ENCODE measurements around the gene SLC50A1.

SLC50A1 gene

DNA sequence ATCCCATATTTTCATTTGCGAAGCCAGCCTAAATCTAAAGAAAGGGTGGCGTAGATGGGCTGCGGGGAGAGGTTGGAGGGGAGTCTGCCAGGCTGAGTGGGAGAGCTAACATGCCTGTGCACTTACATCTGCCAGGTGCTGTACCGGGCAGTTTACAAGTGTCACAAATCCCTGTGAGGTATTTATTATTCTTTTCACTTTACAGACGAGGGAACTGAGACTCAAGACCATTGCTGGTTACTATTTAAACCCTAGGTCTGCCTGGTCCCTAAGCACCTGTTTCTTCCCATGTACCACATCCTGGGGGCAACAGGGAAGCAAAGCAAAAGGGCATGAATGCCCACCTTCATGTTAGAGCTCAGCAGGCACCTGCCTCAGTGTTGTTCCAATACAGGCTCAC is 27.4 kb upstream of the SLC50A1 start:
- TF ChIP-seq EGR1 (IDR thresholded peaks at IDR 0.05) (no peak), TAF1 (IDR thresholded peaks at IDR 0.05; ENCODE audit: low read depth) (no peak), RAD21 (IDR thresholded peaks at IDR 0.05; ENCODE audit: low read depth) (no peak), TCF12 (IDR thresholded peaks at IDR 0.05; ENCODE audit: low read depth) (no peak), ZBTB7A (IDR thresholded peaks at IDR 0.05; ENCODE audit: low read depth) (no peak), CREB1 (IDR thresholded peaks at IDR 0.05; ENCODE audit: low read depth) (no peak), TEAD4 (IDR thresholded peaks at IDR 0.05) (no peak), CEBPB (IDR thresholded peaks at IDR 0.05) (no peak), YY1 (IDR thresholded peaks at IDR 0.05; ENCODE audit: low read depth) (no peak), EP300 (IDR thresholded peaks at IDR 0.05; ENCODE audit: borderline replicate concordance) (no peak), NFIC (IDR thresholded peaks at IDR 0.05) (no peak)
- TF ChIP-seq, protein P1, sequence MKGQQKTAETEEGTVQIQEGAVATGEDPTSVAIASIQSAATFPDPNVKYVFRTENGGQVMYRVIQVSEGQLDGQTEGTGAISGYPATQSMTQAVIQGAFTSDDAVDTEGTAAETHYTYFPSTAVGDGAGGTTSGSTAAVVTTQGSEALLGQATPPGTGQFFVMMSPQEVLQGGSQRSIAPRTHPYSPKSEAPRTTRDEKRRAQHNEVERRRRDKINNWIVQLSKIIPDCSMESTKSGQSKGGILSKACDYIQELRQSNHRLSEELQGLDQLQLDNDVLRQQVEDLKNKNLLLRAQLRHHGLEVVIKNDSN (IDR thresholded peaks at IDR 0.05), result no peak
- TF ChIP-seq, protein P2, sequence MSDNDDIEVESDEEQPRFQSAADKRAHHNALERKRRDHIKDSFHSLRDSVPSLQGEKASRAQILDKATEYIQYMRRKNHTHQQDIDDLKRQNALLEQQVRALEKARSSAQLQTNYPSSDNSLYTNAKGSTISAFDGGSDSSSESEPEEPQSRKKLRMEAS (IDR thresholded peaks at IDR 0.05), result no peak
- TF ChIP-seq, protein P3, sequence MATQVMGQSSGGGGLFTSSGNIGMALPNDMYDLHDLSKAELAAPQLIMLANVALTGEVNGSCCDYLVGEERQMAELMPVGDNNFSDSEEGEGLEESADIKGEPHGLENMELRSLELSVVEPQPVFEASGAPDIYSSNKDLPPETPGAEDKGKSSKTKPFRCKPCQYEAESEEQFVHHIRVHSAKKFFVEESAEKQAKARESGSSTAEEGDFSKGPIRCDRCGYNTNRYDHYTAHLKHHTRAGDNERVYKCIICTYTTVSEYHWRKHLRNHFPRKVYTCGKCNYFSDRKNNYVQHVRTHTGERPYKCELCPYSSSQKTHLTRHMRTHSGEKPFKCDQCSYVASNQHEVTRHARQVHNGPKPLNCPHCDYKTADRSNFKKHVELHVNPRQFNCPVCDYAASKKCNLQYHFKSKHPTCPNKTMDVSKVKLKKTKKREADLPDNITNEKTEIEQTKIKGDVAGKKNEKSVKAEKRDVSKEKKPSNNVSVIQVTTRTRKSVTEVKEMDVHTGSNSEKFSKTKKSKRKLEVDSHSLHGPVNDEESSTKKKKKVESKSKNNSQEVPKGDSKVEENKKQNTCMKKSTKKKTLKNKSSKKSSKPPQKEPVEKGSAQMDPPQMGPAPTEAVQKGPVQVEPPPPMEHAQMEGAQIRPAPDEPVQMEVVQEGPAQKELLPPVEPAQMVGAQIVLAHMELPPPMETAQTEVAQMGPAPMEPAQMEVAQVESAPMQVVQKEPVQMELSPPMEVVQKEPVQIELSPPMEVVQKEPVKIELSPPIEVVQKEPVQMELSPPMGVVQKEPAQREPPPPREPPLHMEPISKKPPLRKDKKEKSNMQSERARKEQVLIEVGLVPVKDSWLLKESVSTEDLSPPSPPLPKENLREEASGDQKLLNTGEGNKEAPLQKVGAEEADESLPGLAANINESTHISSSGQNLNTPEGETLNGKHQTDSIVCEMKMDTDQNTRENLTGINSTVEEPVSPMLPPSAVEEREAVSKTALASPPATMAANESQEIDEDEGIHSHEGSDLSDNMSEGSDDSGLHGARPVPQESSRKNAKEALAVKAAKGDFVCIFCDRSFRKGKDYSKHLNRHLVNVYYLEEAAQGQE (IDR thresholded peaks at IDR 0.05; ENCODE audit: low read depth), result no peak

DNA sequence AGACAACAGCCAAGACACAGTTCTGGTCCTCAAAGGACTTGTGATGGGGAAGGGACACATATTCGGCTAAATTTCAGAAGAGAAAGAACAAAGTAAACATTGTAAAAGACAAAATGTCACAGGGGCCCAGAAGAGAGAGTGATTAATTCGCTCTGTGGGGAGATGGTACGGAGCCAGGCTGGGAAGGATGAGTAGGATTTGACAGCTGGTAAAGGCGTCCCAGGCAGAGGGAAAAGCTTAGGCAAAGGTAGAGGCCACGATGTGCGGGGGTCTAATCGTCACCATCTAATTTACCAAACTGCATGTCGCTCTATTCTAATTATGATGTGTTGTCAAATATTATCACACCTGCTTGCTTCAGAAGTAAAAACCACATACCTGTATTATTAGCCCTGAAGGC is 25.3 kb upstream of the SLC50A1 start:
- TF ChIP-seq CEBPB (IDR thresholded peaks at IDR 0.05) (no peak), EGR1 (IDR thresholded peaks at IDR 0.05) (no peak), ZBTB7A (IDR thresholded peaks at IDR 0.05; ENCODE audit: low read depth) (no peak), EP300 (IDR thresholded peaks at IDR 0.05; ENCODE audit: borderline replicate concordance) (no peak), NFIC (IDR thresholded peaks at IDR 0.05) (no peak), TCF12 (IDR thresholded peaks at IDR 0.05; ENCODE audit: low read depth) (no peak), FOXM1 (IDR thresholded peaks at IDR 0.05; ENCODE audit: borderline replicate concordance, low read depth) (no peak)
- TF ChIP-seq, protein P3 (IDR thresholded peaks at IDR 0.05; ENCODE audit: low read depth), result no peak
- TF ChIP-seq, protein P1 (IDR thresholded peaks at IDR 0.05), result no peak

DNA sequence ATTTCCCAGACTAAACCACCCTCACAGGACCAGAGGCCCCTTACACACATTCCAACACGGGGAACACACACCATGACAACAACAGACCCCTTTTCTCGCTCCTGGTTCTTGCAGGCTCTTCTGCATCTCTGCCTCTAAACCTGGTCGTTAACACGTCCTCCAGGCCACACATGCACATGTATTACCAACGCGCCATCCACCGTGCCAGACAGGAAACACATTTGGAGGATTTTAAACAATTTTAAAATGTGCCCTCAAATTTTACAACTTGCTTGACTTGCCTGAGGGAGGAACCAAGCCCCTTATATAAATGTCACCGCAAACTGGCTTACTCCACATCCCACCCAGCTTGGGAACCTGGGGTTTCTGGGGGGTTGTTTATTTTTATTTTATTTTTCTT is 24.8 kb upstream of the SLC50A1 start:
- no peak for TF ChIP-seq FOXM1 (IDR thresholded peaks at IDR 0.05; ENCODE audit: borderline replicate concordance, low read depth)
- TF ChIP-seq CREB1 (IDR thresholded peaks at IDR 0.05; ENCODE audit: low read depth), result no peak
- no peak for TF ChIP-seq EP300 (IDR thresholded peaks at IDR 0.05; ENCODE audit: borderline replicate concordance)
- TF ChIP-seq, protein P3 (IDR thresholded peaks at IDR 0.05; ENCODE audit: low read depth), result no peak
- TF ChIP-seq EGR1 (IDR thresholded peaks at IDR 0.05), result no peak
- no peak for TF ChIP-seq TCF12 (IDR thresholded peaks at IDR 0.05; ENCODE audit: low read depth)
- no peak for TF ChIP-seq ZBTB7A (IDR thresholded peaks at IDR 0.05; ENCODE audit: low read depth)
- no peak for TF ChIP-seq TEAD4 (IDR thresholded peaks at IDR 0.05)
- TF ChIP-seq, protein P1 (IDR thresholded peaks at IDR 0.05), result no peak
- no peak for TF ChIP-seq CEBPB (IDR thresholded peaks at IDR 0.05)
- TF ChIP-seq, protein P2 (IDR thresholded peaks at IDR 0.05), result no peak
- no peak for TF ChIP-seq YY1 (IDR thresholded peaks at IDR 0.05; ENCODE audit: low read depth)
- no peak for TF ChIP-seq TAF1 (IDR thresholded peaks at IDR 0.05; ENCODE audit: low read depth)
- TF ChIP-seq RAD21 (IDR thresholded peaks at IDR 0.05; ENCODE audit: low read depth), result no peak
- no peak for TF ChIP-seq NFIC (IDR thresholded peaks at IDR 0.05)

DNA sequence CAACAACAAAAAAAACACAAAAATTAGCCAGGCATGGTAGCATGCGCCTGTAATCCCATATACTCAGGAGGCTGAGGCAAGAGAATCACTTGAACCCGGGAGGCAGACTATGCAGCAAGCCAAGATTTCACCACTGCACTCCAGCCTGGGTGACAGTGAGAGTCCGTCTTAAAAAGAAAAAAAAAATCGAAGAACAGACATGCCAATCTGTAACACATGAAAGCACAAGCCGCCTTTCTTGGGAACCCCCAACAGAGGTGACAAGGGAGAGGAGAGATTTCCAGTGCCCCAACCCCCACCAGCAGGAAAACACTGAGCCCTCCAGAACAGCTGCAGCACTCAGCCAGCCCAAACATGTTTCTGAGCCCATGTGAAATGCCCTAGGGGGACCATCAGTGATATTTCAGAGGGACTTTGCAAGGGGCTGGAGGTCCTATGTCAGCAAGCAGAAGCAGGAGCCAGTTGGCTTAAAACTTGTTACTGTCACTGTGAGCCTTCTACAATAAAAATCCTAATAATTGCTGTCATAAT is 22.1 kb upstream of the SLC50A1 start:
- TF ChIP-seq, protein P3 (IDR thresholded peaks at IDR 0.05; ENCODE audit: low read depth), result no peak
- TF ChIP-seq RAD21 (IDR thresholded peaks at IDR 0.05; ENCODE audit: low read depth), result no peak
- TF ChIP-seq EP300 (IDR thresholded peaks at IDR 0.05; ENCODE audit: borderline replicate concordance), result no peak
- TF ChIP-seq CEBPB (IDR thresholded peaks at IDR 0.05), result no peak
- no peak for TF ChIP-seq YY1 (IDR thresholded peaks at IDR 0.05; ENCODE audit: low read depth)
- TF ChIP-seq, protein P1 (IDR thresholded peaks at IDR 0.05), result no peak
- TF ChIP-seq NFIC (IDR thresholded peaks at IDR 0.05), result no peak
- TF ChIP-seq, protein P2 (IDR thresholded peaks at IDR 0.05), result no peak
- no peak for TF ChIP-seq CREB1 (IDR thresholded peaks at IDR 0.05; ENCODE audit: low read depth)
- no peak for TF ChIP-seq TCF12 (IDR thresholded peaks at IDR 0.05; ENCODE audit: low read depth)
- TF ChIP-seq TEAD4 (IDR thresholded peaks at IDR 0.05), result no peak
- TF ChIP-seq FOXM1 (IDR thresholded peaks at IDR 0.05; ENCODE audit: borderline replicate concordance, low read depth), result no peak
- TF ChIP-seq ZBTB7A (IDR thresholded peaks at IDR 0.05; ENCODE audit: low read depth), result no peak
- TF ChIP-seq EGR1 (IDR thresholded peaks at IDR 0.05), result no peak
